Neural cell (in vitro differentiated cells): Measurements from ENCODE around the gene TRIM44. TPM values are rescaled to one million over a fixed set of nuclear protein-coding genes. Genes with fewer than 3 reads are reported as not detected.

ENCODE experiments used
- H2AFZ ChIP-seq: fragments of 200-600, 300-800 bp; sonication (generic), shearing (Covaris generic); 2 replicates; pipeline ENCODE4 v1.6.0; 2014; ENCODE audit warnings: low read depth, mild to moderate bottlenecking, antibody characterized with exemption, low read length, moderate library complexity
- H3F3A ChIP-seq: fragments of 200-600 bp; shearing (Covaris generic); 2 replicates; pipeline ENCODE4 v1.6.1; 2016; ENCODE audit warnings: mild to moderate bottlenecking, moderate library complexity, mixed read lengths, antibody characterized with exemption, low read length; ENCODE audit not compliant: insufficient read depth, poor library complexity, severe bottlenecking
- H3K27ac ChIP-seq: fragments of 200-600, 300-800 bp; sonication (generic), shearing (Covaris generic); 2 replicates; pipeline ENCODE4 v1.5.1; 2014; ENCODE audit warnings: mild to moderate bottlenecking, low read length, moderate library complexity
- H3K27me3 ChIP-seq: fragments of 300-800, 200-600 bp; sonication (generic), shearing (Covaris generic); 2 replicates; pipeline ENCODE4 v1.6.0; 2014; ENCODE audit warnings: mild to moderate bottlenecking, low read depth, low read length, moderate library complexity; ENCODE audit not compliant: insufficient read depth
- H3K36me3 ChIP-seq: fragments of 300-800, 200-600 bp; sonication (generic), shearing (Covaris generic); 2 replicates; pipeline ENCODE4 v1.5.1; 2014; ENCODE audit warnings: mild to moderate bottlenecking, antibody characterized with exemption, low read length, moderate library complexity; ENCODE audit not compliant: insufficient read depth
- H3K4me2 ChIP-seq: fragments of 300-800, 200-600 bp; sonication (generic), shearing (Covaris generic); 2 replicates; pipeline ENCODE4 v1.6.0; 2014; ENCODE audit warnings: mild to moderate bottlenecking, low read length
- H3K4me3 ChIP-seq: fragments of 300-800, 200-600 bp; sonication (generic), shearing (Covaris generic); 2 replicates; pipeline ENCODE4 v1.5.1; 2014; ENCODE audit warnings: mild to moderate bottlenecking, low read length, moderate library complexity
- H3K79me2 ChIP-seq: fragments of 200-600 bp; shearing (Covaris generic); replicated peaks from 2 replicates; pipeline ENCODE4 v1.6.0; 2014; ENCODE audit warnings: mild to moderate bottlenecking, low read length, moderate library complexity; ENCODE audit not compliant: insufficient read depth
- H3K9ac ChIP-seq: fragments of 300-800, 200-600 bp; sonication (generic), shearing (Covaris generic); 2 replicates; pipeline ENCODE4 v1.6.1; 2016; ENCODE audit warnings: mild to moderate bottlenecking, low read length, mixed read lengths
- H3K9me2 ChIP-seq: fragments of 200-600 bp; shearing (Covaris generic); 2 replicates; pipeline ENCODE4 v1.6.1; 2016; ENCODE audit warnings: mild to moderate bottlenecking, low read length, mixed read lengths; ENCODE audit not compliant: insufficient read depth
- H3K9me3 ChIP-seq: fragments of 200-600, 300-800 bp; sonication (generic), shearing (Covaris generic); 2 replicates; pipeline ENCODE4 v1.6.1; 2016; ENCODE audit warnings: mild to moderate bottlenecking, mixed run types, low read length, moderate library complexity, mixed read lengths
- H4K20me1 ChIP-seq: fragments of 200-600 bp; shearing (Covaris generic); 2 replicates; pipeline ENCODE4 v1.6.1; 2016; ENCODE audit warnings: mild to moderate bottlenecking, mixed run types; ENCODE audit not compliant: insufficient read depth
- CTCF ChIP-seq: fragments of 450-650 bp; IDR thresholded peaks from 2 replicates; pipeline ENCODE4 v1.5.1; 2014; ENCODE audit warnings: antibody characterized with exemption, mild to moderate bottlenecking, moderate library complexity; ENCODE audit not compliant: poor library complexity, severe bottlenecking
- EP300 ChIP-seq: fragments of 450-650 bp; conservative IDR thresholded peaks from 2 replicates; pipeline ENCODE4 v1.6.1; 2014; ENCODE audit warnings: antibody characterized with exemption, mild to moderate bottlenecking, moderate library complexity; ENCODE audit not compliant: poor library complexity, severe bottlenecking
- EZH2 ChIP-seq: fragments of 200-600, 300-800 bp; shearing (Covaris generic), sonication (generic); IDR thresholded peaks from 2 replicates; pipeline ENCODE4 v1.6.1; 2014; ENCODE audit warnings: antibody characterized with exemption, low read length, borderline replicate concordance, mild to moderate bottlenecking; ENCODE audit not compliant: insufficient read depth, poor library complexity, severe bottlenecking
- MXI1 ChIP-seq: fragments of 450-650 bp; conservative IDR thresholded peaks from 2 replicates; pipeline ENCODE4 v1.6.1; 2014; ENCODE audit warnings: antibody characterized with exemption, mild to moderate bottlenecking; ENCODE audit not compliant: poor library complexity, severe bottlenecking
- POLR2AphosphoS5 ChIP-seq: IDR thresholded peaks from 2 replicates; pipeline ENCODE4 v1.6.1; 2012
- RAD21 ChIP-seq: fragments of 450-650 bp; conservative IDR thresholded peaks from 2 replicates; pipeline ENCODE4 v1.6.1; 2014; ENCODE audit warnings: antibody characterized with exemption, mild to moderate bottlenecking, moderate library complexity
- REST ChIP-seq: IDR thresholded peaks from 2 replicates; pipeline ENCODE4 v1.6.1; 2012; ENCODE audit warnings: borderline replicate concordance
- SMC3 ChIP-seq: fragments of 450-650 bp; conservative IDR thresholded peaks from 2 replicates; pipeline ENCODE4 v1.6.1; 2014; ENCODE audit warnings: antibody characterized with exemption, mild to moderate bottlenecking, moderate library complexity; ENCODE audit not compliant: poor library complexity
- TAF1 ChIP-seq: IDR thresholded peaks from 2 replicates; pipeline ENCODE4 v1.6.1; 2012; ENCODE audit warnings: low read depth
- polyA plus RNA-seq: library from polyadenylated mRNA; depleted of rRNA; stranded (reverse); fragments of >200 nt; gene quantifications from 2 replicates; pipeline ENCODE4 v1.2.3, GENCODE V29; 2014

TRIM44 gene
- polyA plus RNA-seq, 1 donor from 2014 or later = 14.9 TPM

GRCh38 chr11:35779409-35779808 lies 116.8 kb downstream of the TRIM44 start:
- H3K79me2 ChIP-seq = no peaks in the 10 kb centered on the region
- TF ChIP-seq SMC3 (no peak), POLR2AphosphoS5 (no peak)

GRCh38 chr11:35780951-35781860 lies 118.6 kb downstream of the TRIM44 start:
- Histone ChIP-seq H3K79me2 (no peaks in the 10 kb centered on the region), H3K27me3 (no peaks in the 10 kb centered on the region), H3K9ac (no peak overlapping the region), H4K20me1 (no peaks in the 10 kb centered on the region), H3K36me3 (no peaks in the 10 kb centered on the region), H2AFZ (no peak overlapping the region), H3K4me3 (no peak overlapping the region), H3K4me2 (no peak overlapping the region), H3F3A (no peaks in the 10 kb centered on the region), H3K27ac (no peak overlapping the region), H3K9me2 (no peaks in the 10 kb centered on the region), H3K9me3 (no peaks in the 10 kb centered on the region)
- TF ChIP-seq POLR2AphosphoS5 (no peak), MXI1 (no peak), EP300 (no peak), RAD21 (no peak), CTCF (no peak), REST (no peak), TAF1 (no peak), SMC3 (no peak), EZH2 (no peak)

More at GRCh38 chr11:35779409-35779808, 116.8 kb downstream of the TRIM44 start:
- Histone ChIP-seq H3K27ac (no peak overlapping the region), H3K27me3 (no peaks in the 10 kb centered on the region), H3K9ac (no peak overlapping the region), H3K9me3 (no peaks in the 10 kb centered on the region), H4K20me1 (no peaks in the 10 kb centered on the region), H2AFZ (no peak overlapping the region), H3K4me2 (no peak overlapping the region), H3F3A (no peaks in the 10 kb centered on the region), H3K36me3 (no peaks in the 10 kb centered on the region), H3K4me3 (no peak overlapping the region), H3K9me2 (no peaks in the 10 kb centered on the region)
